A549 (cell line): ENCODE data around the gene PEX7. TPM values are rescaled to one million over a fixed set of nuclear protein-coding genes. Genes with fewer than 3 reads are reported as not detected.

Source experiments
- ATAC-seq, 2 experiments: fragments of 200-7000 bp in 1 of 2; fragments of >200 bp in 1 of 2; cut with Nextera tagmentation in 1 of 2; cut with Tn5 transposase in 1 of 2; 3 replicates each; pipeline versions ENCODE4 v1.8.0 to v1.9.1; 2018 to 2020; ENCODE audit warnings: mild to moderate bottlenecking in 1 of 2, moderate library complexity in 1 of 2
- CTCF ChIA-PET: fragments of 300-600 bp; sonication (Branson Sonifier 250); formaldehyde crosslinking; extraction: SDS; loops from one replicate; lab custom pipeline; 2021; ENCODE audit warnings: antibody characterized with exemption, inconsistent platforms; lab: Yijun Ruan, JAX
- POLR2A ChIA-PET: fragments of 350-600 bp; formaldehyde crosslinking; extraction: SDS; loops from one replicate; lab custom pipeline; 2021; ENCODE audit warnings: antibody characterized with exemption, inconsistent platforms; lab: Yijun Ruan, JAX
- DNase-seq, 2 experiments: peaks; one replicate each; pipeline versions ENCODE4 v3.0.0 to v3.0.0-alpha.2; 2011 to 2016; ENCODE audit warnings: low read depth in 1 of 2, low spot score in 1 of 2
- FAIRE-seq: peaks from 2 replicates; lab custom pipeline; 2011; peaks lifted over from hg19 to GRCh38; lab: Jason Lieb, UNC
- H3K27ac ChIP-seq, 2 experiments: fragments of >200 bp; sonication (Bioruptor Twin); formaldehyde crosslinking; 3 replicates each; pipeline ENCODE4 v1.5.1; 2016 to 2017
- H3K4me1 ChIP-seq: fragments of >200 bp; sonication (Bioruptor Twin); formaldehyde crosslinking; 3 replicates; pipeline ENCODE4 v1.6.1; 2016
- H3K4me2 ChIP-seq: fragments of >200 bp; sonication (Bioruptor Twin); formaldehyde crosslinking; 3 replicates; pipeline ENCODE4 v1.6.1; 2016
- H3K4me3 ChIP-seq: fragments of >200 bp; sonication (Bioruptor Twin); formaldehyde crosslinking; 3 replicates; pipeline ENCODE4 v1.5.1; 2016
- H3K9me3 ChIP-seq: fragments of >200 bp; sonication (Bioruptor Twin); formaldehyde crosslinking; 3 replicates; pipeline ENCODE4 v1.6.1; 2016
- ATOH8 ChIP-seq: fragments of 250-450 bp; sonication (Bioruptor Pico); IDR thresholded peaks from 2 replicates; pipeline ENCODE4 v1.5.0; 2020; ENCODE audit warnings: low read depth, mild to moderate bottlenecking, moderate library complexity
- BHLHE40 ChIP-seq: IDR thresholded peaks from 2 replicates; pipeline ENCODE4 v1.6.1; 2012; ENCODE audit warnings: low read depth, low read length, inconsistent platforms
- CEBPB ChIP-seq, 2 experiments: fragments of >200 bp in 1 of 2; sonication (Bioruptor Twin) in 1 of 2; formaldehyde crosslinking in 1 of 2; IDR thresholded peaks; 2 replicates each; pipeline ENCODE4 v1.6.1; 2012 to 2016
- CHD2 ChIP-seq: fragments of 150-350 bp; IDR thresholded peaks from 2 replicates; pipeline ENCODE4 v1.6.1; 2014; ENCODE audit warnings: low read length; ENCODE audit not compliant: partially characterized antibody
- EHF ChIP-seq: fragments of 250-450 bp; sonication (Bioruptor Pico); IDR thresholded peaks from 2 replicates; pipeline ENCODE4 v1.5.0; 2020; ENCODE audit warnings: mild to moderate bottlenecking
- HDAC2 ChIP-seq: fragments of 200-600 bp; sonication (generic); IDR thresholded peaks from 2 replicates; pipeline ENCODE4 v1.6.1; 2016
- JUN ChIP-seq, 2 experiments: fragments of >200 bp; sonication (Bioruptor Twin); formaldehyde crosslinking; IDR thresholded peaks; 2 replicates in 1 of 2; 3 replicates in 1 of 2; pipeline ENCODE4 v1.6.1; 2016 to 2017
- MAFK ChIP-seq: fragments of 450-650 bp; IDR thresholded peaks from 2 replicates; pipeline ENCODE4 v1.6.1; 2014; ENCODE audit not compliant: partially characterized antibody
- PHF8 ChIP-seq: fragments of 200-600 bp; sonication (generic); IDR thresholded peaks from 2 replicates; pipeline ENCODE4 v1.6.1; 2016; ENCODE audit warnings: low read depth, mild to moderate bottlenecking, antibody characterized with exemption, moderate library complexity, borderline replicate concordance
- POLR2A ChIP-seq: IDR thresholded peaks from 2 replicates; pipeline ENCODE4 v1.6.1; 2012; ENCODE audit warnings: mild to moderate bottlenecking, low read length
- RARB ChIP-seq: fragments of 250-450 bp; sonication (Bioruptor Pico); IDR thresholded peaks from 2 replicates; pipeline ENCODE4 v1.8.0; 2021; ENCODE audit warnings: mild to moderate bottlenecking, moderate library complexity
- RFX5 ChIP-seq: fragments of 450-650 bp; IDR thresholded peaks from 2 replicates; pipeline ENCODE4 v1.7.1; 2014; ENCODE audit warnings: antibody characterized with exemption, mild to moderate bottlenecking, moderate library complexity
- SMC3 ChIP-seq: fragments of >200 bp; sonication (Bioruptor Twin); formaldehyde crosslinking; IDR thresholded peaks from 3 replicates; pipeline ENCODE4 v1.6.1; 2018; ENCODE audit warnings: inconsistent platforms
- TFCP2L1 ChIP-seq: fragments of 250-450 bp; sonication (Bioruptor Pico); IDR thresholded peaks from 2 replicates; pipeline ENCODE4 v1.5.0; 2021; ENCODE audit warnings: mild to moderate bottlenecking
- ZFP36 ChIP-seq: fragments of 450-650 bp; IDR thresholded peaks from 2 replicates; pipeline ENCODE4 v1.6.1; 2014; ENCODE audit warnings: borderline replicate concordance; ENCODE audit not compliant: partially characterized antibody
- ZSCAN20 ChIP-seq: fragments of 250-450 bp; sonication (Bioruptor Pico); IDR thresholded peaks from 2 replicates; pipeline ENCODE4 v1.8.0; 2022; ENCODE audit warnings: mild to moderate bottlenecking, moderate library complexity
- WGBS: methylation state at CpG from one replicate; pipeline ENCODE4 v1.1.6; 2017; ENCODE audit errors: missing lambda C conversion rate; 5-methylcytosine and 5-hydroxymethylcytosine counted together
- polyA plus RNA-seq, 4 experiments: library from polyadenylated mRNA; depleted of rRNA in 3 of 4; stranded (reverse); fragments of >200 nt; fragmentation: RNase III in 1 of 4; extraction: RNeasy Plus Mini Kit Qiagen cat#74134 plus additional on column Dnase treatment in 1 of 4; gene quantifications; 2 replicates in 3 of 4; 3 replicates in 1 of 4; pipeline ENCODE4 v1.2.3, GENCODE V29; 2011 to 2017
- TF ChIP-seq, protein P1 (sequence below): fragments of 200-600 bp; sonication (generic); IDR thresholded peaks from 2 replicates; pipeline ENCODE4 v1.6.1; 2016; ENCODE audit warnings: antibody characterized with exemption, mild to moderate bottlenecking, moderate library complexity
- TF ChIP-seq, protein P2 (sequence below): fragments of 150-350 bp; IDR thresholded peaks from 2 replicates; pipeline ENCODE4 v1.6.1; 2014; ENCODE audit warnings: low read depth, mild to moderate bottlenecking, low read length

Gene PEX7
- polyA plus RNA-seq, 2 of the 4 experiments (the other 2 are of a cell fraction), result 6.9 to 9.6 TPM

DNA sequence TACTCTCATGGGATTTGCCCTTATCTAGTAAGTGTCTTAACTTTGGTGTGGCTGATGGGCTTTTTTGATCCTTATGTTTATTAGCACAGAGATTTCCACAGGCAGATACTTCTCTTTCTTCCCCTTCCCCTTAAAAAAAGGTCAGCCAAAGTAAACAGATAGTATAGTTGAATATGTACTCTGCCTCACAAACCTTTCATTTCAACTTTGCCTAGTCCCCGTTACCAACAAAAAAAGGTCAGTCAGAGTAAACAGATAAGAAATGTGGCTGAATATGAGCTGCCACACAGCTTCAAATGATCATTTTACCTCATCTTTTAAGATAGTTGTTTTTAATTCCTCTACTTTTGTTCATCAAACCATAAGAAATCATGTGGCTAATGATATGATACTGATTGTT is 65.6 kb downstream of the PEX7 start:
- ChIA-PET CTCF (no interaction called here), POLR2A (no interaction called here)
- peak overlapping the region; percentile 9; the same call in 2 of the 3 replicates for H3K4me2 ChIP-seq
- TF ChIP-seq SMC3, result no peak
- no peak for TF ChIP-seq HDAC2
- TF ChIP-seq CEBPB (IDR thresholded peaks at IDR 0.05), result no peak
- no peak for TF ChIP-seq EHF (CRISPR knock-in tag)
- TF ChIP-seq MAFK, result no peak
- TF ChIP-seq RFX5, result no peak
- TF ChIP-seq PHF8, result no peak
- TF ChIP-seq, protein P1, sequence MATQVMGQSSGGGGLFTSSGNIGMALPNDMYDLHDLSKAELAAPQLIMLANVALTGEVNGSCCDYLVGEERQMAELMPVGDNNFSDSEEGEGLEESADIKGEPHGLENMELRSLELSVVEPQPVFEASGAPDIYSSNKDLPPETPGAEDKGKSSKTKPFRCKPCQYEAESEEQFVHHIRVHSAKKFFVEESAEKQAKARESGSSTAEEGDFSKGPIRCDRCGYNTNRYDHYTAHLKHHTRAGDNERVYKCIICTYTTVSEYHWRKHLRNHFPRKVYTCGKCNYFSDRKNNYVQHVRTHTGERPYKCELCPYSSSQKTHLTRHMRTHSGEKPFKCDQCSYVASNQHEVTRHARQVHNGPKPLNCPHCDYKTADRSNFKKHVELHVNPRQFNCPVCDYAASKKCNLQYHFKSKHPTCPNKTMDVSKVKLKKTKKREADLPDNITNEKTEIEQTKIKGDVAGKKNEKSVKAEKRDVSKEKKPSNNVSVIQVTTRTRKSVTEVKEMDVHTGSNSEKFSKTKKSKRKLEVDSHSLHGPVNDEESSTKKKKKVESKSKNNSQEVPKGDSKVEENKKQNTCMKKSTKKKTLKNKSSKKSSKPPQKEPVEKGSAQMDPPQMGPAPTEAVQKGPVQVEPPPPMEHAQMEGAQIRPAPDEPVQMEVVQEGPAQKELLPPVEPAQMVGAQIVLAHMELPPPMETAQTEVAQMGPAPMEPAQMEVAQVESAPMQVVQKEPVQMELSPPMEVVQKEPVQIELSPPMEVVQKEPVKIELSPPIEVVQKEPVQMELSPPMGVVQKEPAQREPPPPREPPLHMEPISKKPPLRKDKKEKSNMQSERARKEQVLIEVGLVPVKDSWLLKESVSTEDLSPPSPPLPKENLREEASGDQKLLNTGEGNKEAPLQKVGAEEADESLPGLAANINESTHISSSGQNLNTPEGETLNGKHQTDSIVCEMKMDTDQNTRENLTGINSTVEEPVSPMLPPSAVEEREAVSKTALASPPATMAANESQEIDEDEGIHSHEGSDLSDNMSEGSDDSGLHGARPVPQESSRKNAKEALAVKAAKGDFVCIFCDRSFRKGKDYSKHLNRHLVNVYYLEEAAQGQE, result no peak
- no peak for TF ChIP-seq POLR2A
- TF ChIP-seq CHD2, result no peak
- TF ChIP-seq TFCP2L1 (CRISPR knock-in tag), result no peak
- TF ChIP-seq, protein P2, sequence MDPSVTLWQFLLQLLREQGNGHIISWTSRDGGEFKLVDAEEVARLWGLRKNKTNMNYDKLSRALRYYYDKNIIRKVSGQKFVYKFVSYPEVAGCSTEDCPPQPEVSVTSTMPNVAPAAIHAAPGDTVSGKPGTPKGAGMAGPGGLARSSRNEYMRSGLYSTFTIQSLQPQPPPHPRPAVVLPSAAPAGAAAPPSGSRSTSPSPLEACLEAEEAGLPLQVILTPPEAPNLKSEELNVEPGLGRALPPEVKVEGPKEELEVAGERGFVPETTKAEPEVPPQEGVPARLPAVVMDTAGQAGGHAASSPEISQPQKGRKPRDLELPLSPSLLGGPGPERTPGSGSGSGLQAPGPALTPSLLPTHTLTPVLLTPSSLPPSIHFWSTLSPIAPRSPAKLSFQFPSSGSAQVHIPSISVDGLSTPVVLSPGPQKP, result no peak
- TF ChIP-seq RARB (CRISPR knock-in tag), result no peak
- TF ChIP-seq ZSCAN20 (CRISPR knock-in tag), result no peak
- TF ChIP-seq ZFP36, result no peak
- TF ChIP-seq BHLHE40, result no peak
- TF ChIP-seq ATOH8 (CRISPR knock-in tag), result no peak
- no peak for ATAC-seq
- H3K27ac ChIP-seq, result no peak overlapping the region
- WGBS, result no CpG with 5 or more reads among the region's 1 CpG
- no peak overlapping the region for H3K4me3 ChIP-seq
- no peak for FAIRE-seq
- no peaks in the 10 kb centered on the region for H3K9me3 ChIP-seq
- H3K4me1 ChIP-seq, result peaks cover 44% of the 10 kb centered on the region
- no peak for DNase-seq

GRCh38 chr6:136889271-136890193 is 67.1 kb downstream of the PEX7 start:
- 58% methylated on average over 6 of the region's 6 CpGs for WGBS
- Histone ChIP-seq H3K4me1 (peaks cover 44% of the 10 kb centered on the region), H3K9me3 (no peaks in the 10 kb centered on the region), H3K27ac (no peak overlapping the region), H3K4me2 (peak overlapping the region; percentile 56), H3K4me3 (no peak overlapping the region)
- CTCF ChIA-PET, result interaction anchor here (0.6 to 1.5 kb wide), 2 partner anchors 97 to 217 kb away, joined by 3 to 4 read pairs; partner anchors contain the start of gene MAP3K5
- ATAC-seq (peak in 1 of 2 experiments; percentile 49; a peak in 1 of 6 replicates), FAIRE-seq (no peak), DNase-seq (peak in 1 of 2 experiments; percentile 15)
- TF ChIP-seq ATOH8 (CRISPR knock-in tag) (no peak), JUN (IDR thresholded peaks at IDR 0.05) (no peak), MAFK (no peak)
- POLR2A ChIA-PET, result no interaction called here
